GM19324 (cell line): ENCODE measurements around the gene CCDC149.

ENCODE experiments used
- ATAC-seq: cut with Tn5 transposase; IDR thresholded peaks from one replicate; pipeline ENCODE4 v1.9.1; 2021; ENCODE audit warnings: mild to moderate bottlenecking, moderate library complexity; ENCODE audit not compliant: unreplicated experiment, low FRiP score

Gene CCDC149

GRCh38 chr4:24846716-24847115 lies 66.1 kb downstream of the CCDC149 start:
- ATAC-seq = no peak

GRCh38 chr4:24845902-24846301 lies 66.9 kb downstream of the CCDC149 start:
- no peak for ATAC-seq

- no peak for ATAC-seq
These were observed 67.7 kb downstream of the CCDC149 start for GRCh38 chr4:24845132-24845531.

GRCh38 chr4:24843096-24843495 lies 69.7 kb downstream of the CCDC149 start:
- no peak for ATAC-seq

- ATAC-seq = no peak
These were observed 70.5 kb downstream of the CCDC149 start for GRCh38 chr4:24842356-24842755.

GRCh38 chr4:24840826-24841543 lies 71.9 kb downstream of the CCDC149 start:
- ATAC-seq = no peak

- no peak for ATAC-seq
These were observed 72.5 kb downstream of the CCDC149 start for GRCh38 chr4:24840362-24840761.

- ATAC-seq = no peak
These were observed 75.1 kb downstream of the CCDC149 start for GRCh38 chr4:24837781-24838180.

- no peak for ATAC-seq
These were observed 75.5 kb downstream of the CCDC149 start for GRCh38 chr4:24837336-24837735.

GRCh38 chr4:24836661-24837242 lies 76.1 kb downstream of the CCDC149 start:
- no peak for ATAC-seq

GRCh38 chr4:24835696-24836095 lies 77.1 kb downstream of the CCDC149 start:
- no peak for ATAC-seq

- no peak for ATAC-seq
These were observed 81.2 kb downstream of the CCDC149 start for GRCh38 chr4:24831637-24832036.

GRCh38 chr4:24824720-24825119 lies 88.1 kb downstream of the CCDC149 start:
- no peak for ATAC-seq

GRCh38 chr4:24820541-24820940 lies 92.3 kb downstream of the CCDC149 start:
- no peak for ATAC-seq

GRCh38 chr4:24816797-24817196 lies 96.0 kb downstream of the CCDC149 start:
- ATAC-seq = no peak

GRCh38 chr4:24813732-24814131 lies 99.1 kb downstream of the CCDC149 start:
- ATAC-seq = no peak

GRCh38 chr4:24810871-24811631 lies 101.8 kb downstream of the CCDC149 start:
- ATAC-seq = no peak

- no peak for ATAC-seq
These were observed 102.9 kb downstream of the CCDC149 start for GRCh38 chr4:24809815-24810405.

- no peak for ATAC-seq
These were observed 103.5 kb downstream of the CCDC149 start for GRCh38 chr4:24809376-24809775.

- ATAC-seq = no peak
These were observed 103.9 kb downstream of the CCDC149 start for GRCh38 chr4:24808955-24809354.

GRCh38 chr4:24808261-24808660 lies 104.6 kb downstream of the CCDC149 start:
- no peak for ATAC-seq
